Subcutaneous adipose tissue (tissue), 4 donors: ENCODE results near the gene MAGI2. TPM values are rescaled to one million over a fixed set of nuclear protein-coding genes. Genes with fewer than 3 reads are reported as not detected.

Experiments
- total RNA-seq, 4 donors: library from RNA; depleted of rRNA; stranded (reverse); fragments of >200 nt; gene quantifications; one replicate each; pipeline ENCODE4 v1.1.0, GENCODE V29; 2016
- TF ChIP-seq, protein P1 (sequence below): fragments of 450-650 bp; IDR thresholded peaks from one replicate; pipeline ENCODE4 v1.5.1; 2016; ENCODE audit warnings: low read depth, mild to moderate bottlenecking, control low read depth, antibody characterized with exemption, moderate library complexity

The MAGI2 gene
- total RNA-seq, 4 donors from 2014 or later, result 13.7 to 22.9 (median 17.7) TPM

DNA sequence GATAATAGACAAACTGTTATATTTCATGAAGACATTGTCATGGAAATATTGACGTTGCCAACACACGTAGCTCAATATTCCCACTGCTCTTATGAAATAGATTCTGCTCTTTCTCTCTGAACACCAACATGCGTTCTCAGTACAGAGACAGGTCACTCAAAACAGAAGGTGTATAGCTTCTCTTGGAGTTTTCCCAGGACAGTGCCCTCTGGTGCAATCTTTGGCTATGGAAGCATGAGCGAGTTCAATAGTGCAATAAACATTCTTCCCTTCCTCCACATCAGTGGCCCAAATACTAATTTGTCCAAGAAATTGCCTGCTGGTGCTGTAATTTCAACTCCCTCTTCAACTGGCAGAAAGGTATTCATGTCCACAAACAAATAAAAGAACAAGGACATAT is 145.3 kb downstream of the MAGI2 start:
- TF ChIP-seq, protein P1, sequence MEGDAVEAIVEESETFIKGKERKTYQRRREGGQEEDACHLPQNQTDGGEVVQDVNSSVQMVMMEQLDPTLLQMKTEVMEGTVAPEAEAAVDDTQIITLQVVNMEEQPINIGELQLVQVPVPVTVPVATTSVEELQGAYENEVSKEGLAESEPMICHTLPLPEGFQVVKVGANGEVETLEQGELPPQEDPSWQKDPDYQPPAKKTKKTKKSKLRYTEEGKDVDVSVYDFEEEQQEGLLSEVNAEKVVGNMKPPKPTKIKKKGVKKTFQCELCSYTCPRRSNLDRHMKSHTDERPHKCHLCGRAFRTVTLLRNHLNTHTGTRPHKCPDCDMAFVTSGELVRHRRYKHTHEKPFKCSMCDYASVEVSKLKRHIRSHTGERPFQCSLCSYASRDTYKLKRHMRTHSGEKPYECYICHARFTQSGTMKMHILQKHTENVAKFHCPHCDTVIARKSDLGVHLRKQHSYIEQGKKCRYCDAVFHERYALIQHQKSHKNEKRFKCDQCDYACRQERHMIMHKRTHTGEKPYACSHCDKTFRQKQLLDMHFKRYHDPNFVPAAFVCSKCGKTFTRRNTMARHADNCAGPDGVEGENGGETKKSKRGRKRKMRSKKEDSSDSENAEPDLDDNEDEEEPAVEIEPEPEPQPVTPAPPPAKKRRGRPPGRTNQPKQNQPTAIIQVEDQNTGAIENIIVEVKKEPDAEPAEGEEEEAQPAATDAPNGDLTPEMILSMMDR, result no peak

- TF ChIP-seq, protein P1, result no peak
These were observed 146.1 kb downstream of the MAGI2 start for GRCh38 chr7:79307376-79307775.

DNA sequence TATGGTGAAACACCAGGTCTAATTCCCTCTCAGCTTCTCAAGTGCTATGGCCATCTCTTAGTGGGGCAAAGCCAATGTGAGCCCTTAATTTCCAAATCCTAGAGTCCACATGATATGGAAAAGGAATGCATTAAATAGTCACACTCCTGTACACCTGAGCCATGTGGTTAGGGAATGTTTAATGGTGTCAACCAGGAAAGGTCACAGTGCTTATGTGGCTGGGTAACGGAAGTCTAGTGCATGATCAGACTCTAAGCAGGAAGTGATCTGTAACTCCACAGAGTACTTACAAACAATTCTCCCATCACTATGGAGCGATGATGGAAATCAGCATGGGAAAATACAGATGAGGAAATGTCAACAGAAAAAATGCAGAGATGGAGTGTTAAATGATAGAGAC is 148.8 kb downstream of the MAGI2 start:
- TF ChIP-seq, protein P1, result no peak

DNA sequence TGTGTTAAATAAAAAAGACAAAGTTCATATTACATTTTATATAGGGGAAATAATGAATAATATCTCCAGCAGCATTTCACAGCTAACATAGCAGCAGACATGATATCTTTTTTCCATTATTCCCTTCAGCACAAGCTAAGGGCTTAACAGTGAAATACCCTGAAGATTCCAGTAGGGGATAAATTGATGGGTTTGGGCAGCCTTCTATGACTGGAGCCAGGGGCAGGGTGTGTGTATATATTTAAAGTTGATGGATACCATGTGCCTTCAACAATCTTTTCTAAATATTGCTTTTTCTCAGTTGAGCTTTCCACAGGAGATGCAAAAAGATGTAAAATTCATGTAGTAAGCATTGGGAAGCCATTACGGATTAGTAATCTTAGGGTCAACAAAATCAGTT is 151.2 kb downstream of the MAGI2 start:
- TF ChIP-seq, protein P1, result no peak

- TF ChIP-seq, protein P1, result no peak
These were observed 152.0 kb downstream of the MAGI2 start for GRCh38 chr7:79301419-79301818.

DNA sequence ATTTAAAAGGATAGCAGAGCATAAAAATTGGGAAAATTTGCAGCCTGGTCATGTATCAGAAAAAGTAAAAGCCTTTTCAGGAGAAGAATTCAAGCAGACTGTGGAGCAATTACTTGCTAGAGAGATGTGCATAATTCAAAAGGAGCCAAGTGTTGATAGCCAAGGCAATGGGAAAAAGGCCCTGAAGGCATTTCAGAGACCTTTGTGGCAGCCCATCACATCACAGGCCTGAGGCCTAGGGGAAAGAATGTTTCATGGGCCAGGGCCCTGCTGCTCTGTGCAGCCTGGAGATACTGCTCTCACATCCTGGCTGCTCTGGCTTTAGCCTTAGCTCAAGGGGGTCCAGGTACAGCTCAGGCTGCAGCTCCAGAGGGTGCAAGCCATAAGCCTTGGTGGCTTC is 152.9 kb downstream of the MAGI2 start:
- TF ChIP-seq, protein P1, result no peak

DNA sequence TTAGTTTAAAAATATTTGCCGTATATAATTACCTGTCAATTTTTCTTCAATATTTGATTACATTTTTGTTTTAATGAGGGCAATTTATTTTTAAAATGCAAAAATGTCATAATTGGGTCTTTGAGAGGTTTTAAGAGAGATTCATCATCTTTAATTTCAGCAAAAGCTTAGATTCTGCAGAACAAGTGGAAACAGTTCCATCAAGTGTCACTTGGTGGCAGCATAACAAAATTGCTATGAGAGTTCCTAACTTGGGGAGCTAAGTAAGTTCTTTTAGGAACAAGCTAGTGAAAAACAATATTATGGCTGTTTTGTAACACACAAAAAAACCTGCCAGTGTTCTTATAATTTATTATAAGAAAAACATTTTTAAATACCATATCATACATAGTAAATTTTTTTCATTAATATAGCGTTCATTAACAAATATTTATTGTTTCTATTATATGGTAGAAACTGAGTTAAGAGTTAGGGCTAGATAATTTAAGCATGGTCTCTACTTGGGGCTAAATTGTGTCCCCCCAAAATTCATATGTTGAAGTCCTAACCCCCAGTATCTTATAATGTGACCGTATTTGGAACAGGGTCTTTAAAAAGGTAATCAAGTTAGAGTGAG is 155.2 kb downstream of the MAGI2 start:
- TF ChIP-seq, protein P1, result no peak
